ENCODE results near the gene LRRC30. TPM values are rescaled to one million over a fixed set of nuclear protein-coding genes. Genes with fewer than 3 reads are reported as not detected.

The LRRC30 gene
- polyA plus RNA-seq, 10 donors = 1.4 to 7.6 (median 3.7) TPM

DNA sequence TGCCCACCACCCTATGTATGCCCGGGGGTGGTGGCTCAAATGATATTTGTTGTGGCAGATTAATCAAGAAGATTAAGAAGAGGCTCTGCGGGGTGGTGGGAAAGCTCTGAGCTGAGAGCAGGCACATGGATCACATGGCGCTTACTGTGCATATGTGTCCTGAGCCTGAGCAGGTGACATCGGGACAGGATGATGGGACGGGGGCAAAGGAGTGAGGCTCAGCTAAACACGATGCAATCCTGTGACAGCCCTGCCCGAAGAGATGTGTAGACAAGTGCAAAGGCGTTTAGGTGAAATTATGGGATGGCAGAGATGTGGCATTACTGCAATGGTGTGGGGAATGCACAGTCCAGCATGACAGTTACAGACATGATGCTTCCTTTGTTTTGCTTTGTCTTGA lies 6.0 kb downstream of the LRRC30 start:
- no peak for DNase-seq

DNA sequence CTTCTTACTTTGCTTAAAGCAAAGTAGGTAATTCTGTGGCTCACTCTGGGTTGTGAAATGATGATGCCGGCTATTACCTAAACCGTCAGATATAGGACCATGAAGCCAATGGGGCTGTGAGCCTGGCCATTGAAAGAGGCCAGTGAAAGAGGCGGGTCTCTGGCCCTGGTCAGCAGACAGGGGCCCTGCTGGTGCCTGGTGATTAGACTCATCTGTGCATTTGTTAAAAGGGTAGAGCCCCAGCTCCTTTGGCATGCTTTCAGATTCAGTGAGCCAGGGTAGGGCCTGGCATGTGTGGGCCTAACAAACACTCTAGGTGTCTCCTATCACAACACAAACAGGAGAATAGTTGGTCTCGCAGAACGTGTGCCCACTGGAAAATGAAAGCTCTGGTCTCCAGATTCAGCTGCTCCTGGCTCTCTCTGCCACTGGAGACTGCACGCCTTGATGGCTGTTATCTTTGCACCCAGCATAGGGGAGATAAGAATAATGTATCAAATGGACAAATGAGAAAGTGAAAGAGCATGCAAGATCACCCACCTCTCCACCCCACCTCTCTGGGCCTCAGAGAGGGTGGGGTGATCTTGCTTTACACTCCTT lies 6.9 kb downstream of the LRRC30 start:
- no peak for DNase-seq

DNA sequence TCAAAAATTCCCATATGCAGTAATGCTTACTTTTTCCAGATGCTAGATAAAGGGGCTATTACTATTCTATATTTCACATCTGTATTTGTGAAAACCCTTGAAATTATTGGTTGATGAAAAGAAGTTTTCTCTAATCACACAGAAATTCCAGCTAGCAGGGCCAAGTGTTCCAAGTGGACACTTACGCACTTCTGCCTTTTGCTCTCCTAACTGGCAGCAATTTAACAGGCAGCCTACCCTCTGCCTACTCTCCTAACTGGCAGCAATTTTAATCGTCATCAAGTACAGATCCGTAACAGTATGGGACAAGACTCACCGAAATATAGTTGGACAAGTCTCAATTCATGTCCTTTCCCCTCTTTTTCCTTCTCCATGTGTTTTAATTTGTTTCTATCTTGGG lies 12.0 kb downstream of the LRRC30 start:
- peak in 1 of 3 donors; percentile 49 for DNase-seq

DNA sequence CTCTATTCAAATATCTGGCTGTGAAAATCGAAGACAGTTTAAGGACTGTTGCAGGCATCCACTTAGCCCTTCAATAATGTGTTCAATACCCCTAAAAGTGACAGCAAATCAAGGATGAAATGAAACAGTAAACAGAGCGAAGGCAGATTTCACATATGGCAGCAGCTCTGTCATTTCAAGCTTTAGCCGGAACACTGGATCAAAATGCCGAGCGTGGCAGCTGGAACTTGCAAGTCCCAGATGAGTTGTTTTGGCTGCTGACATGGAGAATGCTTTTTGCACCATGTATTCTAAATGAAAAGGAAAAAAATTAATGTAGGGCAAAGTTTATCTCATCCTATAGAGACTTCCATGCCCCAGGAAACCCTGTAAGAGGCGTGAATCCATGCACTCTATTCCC lies 18.0 kb downstream of the LRRC30 start:
- DNase-seq = peak; percentile 38 to 72 (median 41)

GRCh38 chr18:7254163-7254562 lies 23.3 kb downstream of the LRRC30 start:
- DNase-seq = no peak

- DNase-seq = no peak
Measured at GRCh38 chr18:7255054-7255453, 24.2 kb downstream of the LRRC30 start.

DNA sequence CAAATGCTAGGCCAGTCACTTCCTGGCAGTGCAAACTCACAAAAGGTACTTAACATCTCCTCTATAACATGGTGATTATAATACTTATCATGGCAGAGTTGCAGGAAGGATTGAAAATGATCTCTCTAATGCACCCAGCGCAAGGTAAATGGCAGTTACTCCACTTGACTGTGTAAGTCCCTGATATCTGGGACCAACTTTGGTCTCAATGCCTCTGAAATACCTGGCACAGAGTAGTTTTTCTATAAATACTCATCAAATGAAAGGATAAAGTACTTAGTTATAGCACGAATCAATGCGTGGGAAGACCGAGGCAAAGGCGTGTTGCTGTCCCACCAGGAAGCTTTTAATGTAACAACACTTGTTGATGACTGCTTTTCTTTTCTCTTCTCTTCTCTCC lies 24.8 kb downstream of the LRRC30 start:
- no peak for DNase-seq

GRCh38 chr18:7256618-7257425 lies 25.9 kb downstream of the LRRC30 start:
- DNase-seq = no peak

GRCh38 chr18:7257426-7257740 lies 26.5 kb downstream of the LRRC30 start:
- no peak for DNase-seq

- peak in 1 of 3 donors; percentile 25 for DNase-seq
Measured at GRCh38 chr18:7259475-7259874, 28.6 kb downstream of the LRRC30 start.

DNA sequence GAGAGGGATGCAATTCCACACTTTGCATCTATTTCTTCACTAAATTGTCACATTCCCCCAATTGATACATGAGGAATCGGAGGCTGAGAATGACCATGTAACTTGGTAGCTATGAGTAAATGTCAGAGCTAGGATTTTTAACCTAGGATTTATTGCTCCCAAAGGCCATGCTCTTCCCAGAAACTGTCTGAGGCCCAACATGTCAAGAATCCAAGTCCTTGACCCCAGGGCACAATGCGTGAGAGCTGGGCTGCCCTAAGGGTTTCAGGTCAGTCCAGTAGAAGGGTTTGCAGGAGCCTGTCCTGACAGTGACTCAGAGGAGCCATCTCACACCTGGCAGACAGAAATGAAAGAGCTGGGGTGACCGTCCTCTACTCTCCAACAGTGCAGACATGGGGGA lies 30.3 kb downstream of the LRRC30 start:
- DNase-seq = no peak

GRCh38 chr18:7267973-7268372 lies 37.1 kb downstream of the LRRC30 start:
- DNase-seq = no peak

GRCh38 chr18:7269942-7270341 lies 39.1 kb downstream of the LRRC30 start:
- DNase-seq = no peak

DNA sequence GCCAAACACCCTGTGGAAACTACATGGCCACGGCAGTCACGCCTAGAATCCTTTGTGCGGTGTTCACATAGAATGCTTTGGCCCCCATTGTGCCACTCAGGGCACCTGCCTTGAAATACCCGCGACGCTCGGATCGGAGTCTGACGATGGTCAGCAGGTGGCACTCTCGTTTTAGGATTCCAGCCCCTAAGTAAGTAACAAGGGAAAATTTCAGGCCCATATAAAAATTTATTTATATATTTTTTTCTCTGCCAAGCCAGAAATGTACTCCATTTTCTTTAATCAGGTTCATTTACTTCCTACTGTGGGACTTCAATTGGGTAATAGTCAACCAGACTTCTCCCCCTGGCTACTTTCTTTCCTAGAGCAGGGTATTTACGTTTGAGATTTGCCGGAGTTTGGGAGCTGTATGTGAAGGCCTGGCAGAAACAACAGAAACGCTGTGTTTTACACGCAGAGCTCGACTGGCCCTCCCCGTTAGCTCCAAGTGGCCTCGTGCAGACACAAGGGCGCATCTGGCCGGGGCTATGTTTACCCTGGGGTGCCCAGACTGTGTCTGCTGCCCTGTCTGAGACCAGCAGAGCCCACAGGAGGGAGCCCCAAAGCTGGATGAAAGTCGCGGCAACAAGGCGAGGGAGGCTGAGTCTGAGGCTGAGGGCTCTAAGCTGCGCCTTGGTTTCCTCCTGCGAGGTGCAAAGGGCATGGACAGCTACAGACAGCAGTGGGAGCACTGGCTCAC lies 41.6 kb downstream of the LRRC30 start:
- DNase-seq = peak; percentile 50 to 83 (median 79)

- peak in 1 of 3 donors; percentile 25 for DNase-seq
Measured at GRCh38 chr18:7273301-7273921, 42.5 kb downstream of the LRRC30 start.

DNA sequence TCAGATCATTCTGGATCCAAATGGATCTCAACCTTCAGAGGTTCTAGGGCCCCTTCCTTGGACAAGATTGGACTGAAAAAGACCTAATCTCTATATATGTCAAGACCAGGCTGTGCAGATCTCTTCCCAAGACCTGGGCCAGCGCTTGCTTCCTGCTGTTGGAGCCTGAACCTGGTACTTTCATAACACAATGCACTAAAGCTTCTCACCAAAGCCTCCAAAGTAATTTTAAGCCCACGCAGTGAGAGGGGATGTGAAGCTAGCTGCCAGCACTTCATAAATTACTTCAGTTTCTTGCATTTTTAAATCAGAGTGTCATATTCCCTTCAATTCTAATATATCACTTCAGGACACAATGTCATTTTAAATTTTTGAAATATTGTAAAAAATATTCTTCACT lies 50.7 kb downstream of the LRRC30 start:
- DNase-seq = no peak

Other genes starting within 250 kb of the LRRC30 start
- gene LAMA1, start 113.3 kb upstream of the LRRC30 start, polyA plus RNA-seq (ENCODE audit: insufficient read length in 10 of 10) = 1 to 10 TPM; 1.4 to 5.9 (median 3.9) TPM